Medulla oblongata (tissue), 1 donor: ENCODE results near the gene ATP5MG.
"Not testable (repeated sequence)": the region's sequence is repeated elsewhere in the genome, so short reads cannot be mapped to it uniquely, and the experiment has no call there.

Experiments
- DNase-seq: peaks from one replicate; pipeline ENCODE4 v3.0.0-alpha.2; 2015; ENCODE audit errors: extremely low spot score

The ATP5MG gene

GRCh38 chr11:118406599-118407166 lies 5.3 kb downstream of the ATP5MG start:
- no peak for DNase-seq

- DNase-seq: no peak
Measured at GRCh38 chr11:118410055-118410745, 8.8 kb downstream of the ATP5MG start.

GRCh38 chr11:118411530-118411929 lies 10.1 kb downstream of the ATP5MG start:
- DNase-seq: no peak

- no peak for DNase-seq
Measured at GRCh38 chr11:118412921-118413320, 11.5 kb downstream of the ATP5MG start.

GRCh38 chr11:118415062-118415738 lies 13.8 kb downstream of the ATP5MG start:
- DNase-seq: no peak

GRCh38 chr11:118415739-118416068 lies 14.3 kb downstream of the ATP5MG start:
- DNase-seq: peak; percentile 18

GRCh38 chr11:118416900-118417299 lies 15.5 kb downstream of the ATP5MG start:
- not testable (repeated sequence) for DNase-seq

GRCh38 chr11:118417801-118418200 lies 16.4 kb downstream of the ATP5MG start:
- no peak for DNase-seq

- no peak for DNase-seq
Measured at GRCh38 chr11:118418766-118419165, 17.4 kb downstream of the ATP5MG start.

GRCh38 chr11:118427707-118428106 lies 26.3 kb downstream of the ATP5MG start:
- DNase-seq: no peak

GRCh38 chr11:118430956-118431355 lies 29.6 kb downstream of the ATP5MG start:
- peak; percentile 18 for DNase-seq

- no peak for DNase-seq
Measured at GRCh38 chr11:118434123-118434552, 32.7 kb downstream of the ATP5MG start.

GRCh38 chr11:118434553-118435289 lies 33.3 kb downstream of the ATP5MG start:
- peak; percentile 59 for DNase-seq

- DNase-seq: peak; percentile 54
Measured at GRCh38 chr11:118435290-118435892, 34.0 kb downstream of the ATP5MG start.

- peak; percentile 96 for DNase-seq
Measured at GRCh38 chr11:118435893-118436624, 34.7 kb downstream of the ATP5MG start, which contains the start of gene KMT2A. Gene KMT2A (plus strand): TSS chr11:118436492. CDS start chr11:118436513, 21 bp downstream.

- DNase-seq: no peak
Measured at GRCh38 chr11:118436639-118437207, 35.3 kb downstream of the ATP5MG start.

GRCh38 chr11:118437208-118438125 lies 36.1 kb downstream of the ATP5MG start:
- peak; percentile 35 for DNase-seq

- peak; percentile 72 for DNase-seq
Measured at GRCh38 chr11:118438314-118438931, 37.0 kb downstream of the ATP5MG start.

GRCh38 chr11:118439646-118440045 lies 38.2 kb downstream of the ATP5MG start:
- DNase-seq: no peak
